Measurements from ENCODE around the gene SPATA31E1.

The SPATA31E1 gene

DNA sequence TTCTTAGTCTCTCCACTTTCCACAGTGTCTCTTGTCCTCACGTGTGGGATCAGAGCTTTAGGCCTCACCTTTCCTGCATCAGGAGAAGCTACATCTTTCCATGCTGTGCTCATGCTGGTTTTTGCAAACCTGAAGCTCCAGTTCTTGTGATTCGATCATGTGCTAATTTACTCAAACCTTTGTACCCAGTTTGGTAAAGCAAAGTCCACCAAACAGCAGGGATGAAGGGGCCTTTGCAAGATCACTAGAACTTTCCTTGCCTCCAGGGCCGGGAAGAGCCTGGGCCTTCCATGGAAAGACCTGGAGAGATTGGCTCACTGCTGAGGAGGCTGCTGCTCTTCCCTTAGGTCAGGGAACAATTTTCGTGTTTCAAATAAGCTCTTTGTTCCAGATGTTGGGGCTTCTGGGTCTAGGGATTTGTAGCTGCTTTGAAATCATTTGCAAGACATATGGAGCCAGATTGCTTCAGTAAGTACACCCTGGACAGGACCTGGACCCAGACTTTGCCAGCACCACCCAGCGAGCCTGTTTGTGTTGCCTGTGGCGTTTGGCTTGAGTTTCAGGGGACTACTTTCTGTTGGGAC is 18.7 kb upstream of the SPATA31E1 start:
- no peak for FAIRE-seq

GRCh38 chr9:87864915-87865314 is 17.8 kb upstream of the SPATA31E1 start:
- FAIRE-seq = no peak

DNA sequence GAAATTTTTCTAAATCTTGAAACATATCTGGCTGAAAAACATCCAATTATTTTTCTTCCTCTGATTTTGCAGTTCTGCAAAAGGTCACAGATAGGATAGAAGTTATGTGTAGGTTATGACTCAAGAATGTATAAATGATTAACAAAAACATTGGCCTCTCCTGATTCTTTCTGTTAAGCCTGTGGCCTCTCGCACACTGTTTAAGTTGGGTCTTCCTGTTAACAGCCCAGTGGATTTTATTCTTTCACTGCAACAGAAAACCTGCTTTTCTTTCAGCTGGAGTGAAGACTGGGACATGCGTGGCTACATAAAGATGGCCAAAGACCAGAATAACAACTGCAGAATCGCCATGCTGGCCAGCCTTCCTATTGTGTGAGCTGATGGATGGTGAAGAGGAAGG is 17.1 kb upstream of the SPATA31E1 start:
- no peak for FAIRE-seq

DNA sequence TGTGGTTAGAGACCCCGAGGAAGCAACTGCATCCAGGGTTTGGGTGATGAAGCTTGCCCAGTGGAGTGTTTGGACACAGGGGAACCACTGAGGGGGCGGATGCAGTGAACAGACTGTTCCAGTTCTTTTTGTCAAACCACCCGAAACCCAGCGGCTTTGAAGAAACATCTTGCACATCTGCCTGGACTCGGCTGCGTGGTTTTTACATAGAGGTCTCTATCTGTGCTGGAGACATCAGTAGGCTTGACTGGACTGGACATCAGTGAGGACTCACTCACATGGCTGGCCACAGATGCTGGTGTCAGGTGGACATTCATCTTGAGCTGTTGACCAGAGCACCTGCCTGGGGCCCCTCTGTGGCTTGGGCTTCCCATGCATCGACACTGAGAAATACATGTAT is 15.3 kb upstream of the SPATA31E1 start:
- no peak for FAIRE-seq

DNA sequence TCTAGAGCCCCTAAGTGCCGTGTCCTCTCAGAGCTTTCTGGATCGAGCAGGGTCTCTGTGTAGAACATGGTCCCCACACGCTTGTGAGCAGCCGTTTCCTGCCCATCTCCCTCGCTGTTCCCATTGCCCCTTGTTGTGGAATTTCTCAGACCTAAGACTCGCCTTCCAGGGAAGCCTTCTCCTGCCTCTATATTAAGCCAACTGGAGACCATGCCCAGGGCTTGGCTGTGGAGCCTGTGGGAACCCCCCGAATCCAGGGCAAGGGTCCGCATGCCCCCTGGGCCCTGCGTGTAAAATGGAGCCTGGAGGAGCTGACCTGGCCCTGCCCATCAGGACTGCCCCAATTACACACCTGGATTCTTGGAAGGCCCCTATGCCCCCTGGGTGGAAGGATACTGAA is 14.5 kb upstream of the SPATA31E1 start:
- no peak for FAIRE-seq

DNA sequence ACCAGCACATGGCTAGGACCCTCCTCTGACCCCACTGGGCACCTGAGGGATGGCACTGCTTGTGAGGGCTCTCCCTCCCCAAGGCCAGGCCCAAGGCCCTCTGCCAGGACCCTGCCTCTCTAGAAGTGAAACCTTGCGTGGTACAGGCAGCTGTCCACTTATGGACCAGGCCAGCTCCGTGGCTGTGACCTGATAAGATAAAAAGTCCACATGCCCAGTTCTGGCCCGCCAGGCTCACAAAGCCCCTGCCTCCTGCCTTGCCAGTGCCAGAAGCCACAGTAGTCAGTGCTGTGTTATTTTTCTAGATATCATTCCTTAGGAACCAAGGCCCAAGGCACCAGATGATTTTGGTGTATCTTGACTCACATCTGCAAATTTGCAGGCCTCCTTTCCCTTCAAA is 14.0 kb upstream of the SPATA31E1 start:
- FAIRE-seq = no peak

DNA sequence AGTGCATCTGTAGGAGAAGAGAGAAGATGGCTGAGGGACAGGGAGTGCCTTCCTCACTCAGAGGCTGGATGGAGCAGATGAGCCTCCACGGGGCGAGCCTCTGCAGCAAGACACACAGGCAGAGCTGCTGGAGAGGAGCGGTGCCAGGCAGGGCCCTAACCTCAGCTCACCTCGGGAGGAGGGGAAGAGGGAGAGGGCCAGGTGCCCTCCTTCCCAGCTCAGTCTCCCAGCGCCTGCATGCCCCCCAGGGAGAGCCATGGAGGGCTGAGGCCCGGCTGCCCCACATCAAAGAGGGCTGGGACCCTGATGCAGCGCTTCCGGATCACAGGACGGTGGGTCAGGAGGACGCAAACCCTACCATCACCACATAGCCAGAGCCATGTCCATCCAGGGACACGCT is 13.6 kb upstream of the SPATA31E1 start:
- no peak for FAIRE-seq

GRCh38 chr9:87871425-87872078 is 11.1 kb upstream of the SPATA31E1 start:
- FAIRE-seq = no peak

DNA sequence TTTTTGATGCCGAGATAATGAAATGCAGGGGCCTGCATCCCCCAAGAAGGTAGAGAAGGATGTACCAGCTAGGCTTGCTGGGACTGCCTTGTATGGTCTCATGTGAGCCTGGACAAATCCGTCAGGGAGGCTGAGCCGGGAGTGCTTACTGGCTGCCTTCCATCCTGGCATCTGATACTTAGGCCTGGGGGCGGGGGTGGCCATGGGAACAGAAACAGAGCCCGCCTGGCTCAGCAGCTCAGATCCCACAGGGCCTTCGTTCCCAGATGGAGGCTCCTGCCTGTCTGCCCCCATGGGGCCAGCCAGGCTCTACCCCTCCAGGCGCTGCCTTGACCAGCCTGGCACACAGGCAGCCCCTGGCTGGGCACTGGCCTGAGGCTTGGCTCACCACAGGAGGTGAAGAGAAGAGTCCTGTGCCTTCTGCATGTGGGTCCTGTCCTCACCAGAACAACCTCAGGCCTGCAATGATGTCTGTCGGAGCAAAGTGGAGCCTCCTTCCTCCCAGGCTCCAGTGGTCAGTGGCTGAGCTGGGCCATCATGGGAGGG is 10.5 kb upstream of the SPATA31E1 start:
- FAIRE-seq = no peak

GRCh38 chr9:87873607-87874303 is 8.9 kb upstream of the SPATA31E1 start:
- no peak for FAIRE-seq

GRCh38 chr9:87874304-87874623 is 8.4 kb upstream of the SPATA31E1 start:
- FAIRE-seq = no peak

DNA sequence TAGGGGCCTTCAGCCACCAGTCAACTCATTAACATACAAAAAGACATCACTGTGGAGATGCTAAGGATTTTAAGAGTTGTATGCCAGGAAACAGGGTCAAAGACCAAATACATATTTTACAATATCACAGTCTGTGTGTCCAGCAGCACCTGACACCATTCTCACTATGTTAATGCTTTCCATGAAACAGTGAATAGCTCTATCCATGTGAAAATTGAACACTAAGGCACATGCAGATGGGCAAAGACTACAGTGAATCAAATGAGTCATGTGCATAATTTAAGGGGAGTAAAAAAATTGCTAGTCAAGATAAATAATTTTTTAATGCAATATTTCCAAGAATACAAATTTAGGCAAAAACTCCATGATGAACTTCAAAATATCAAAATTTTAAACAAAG is 7.6 kb upstream of the SPATA31E1 start:
- no peak for FAIRE-seq

DNA sequence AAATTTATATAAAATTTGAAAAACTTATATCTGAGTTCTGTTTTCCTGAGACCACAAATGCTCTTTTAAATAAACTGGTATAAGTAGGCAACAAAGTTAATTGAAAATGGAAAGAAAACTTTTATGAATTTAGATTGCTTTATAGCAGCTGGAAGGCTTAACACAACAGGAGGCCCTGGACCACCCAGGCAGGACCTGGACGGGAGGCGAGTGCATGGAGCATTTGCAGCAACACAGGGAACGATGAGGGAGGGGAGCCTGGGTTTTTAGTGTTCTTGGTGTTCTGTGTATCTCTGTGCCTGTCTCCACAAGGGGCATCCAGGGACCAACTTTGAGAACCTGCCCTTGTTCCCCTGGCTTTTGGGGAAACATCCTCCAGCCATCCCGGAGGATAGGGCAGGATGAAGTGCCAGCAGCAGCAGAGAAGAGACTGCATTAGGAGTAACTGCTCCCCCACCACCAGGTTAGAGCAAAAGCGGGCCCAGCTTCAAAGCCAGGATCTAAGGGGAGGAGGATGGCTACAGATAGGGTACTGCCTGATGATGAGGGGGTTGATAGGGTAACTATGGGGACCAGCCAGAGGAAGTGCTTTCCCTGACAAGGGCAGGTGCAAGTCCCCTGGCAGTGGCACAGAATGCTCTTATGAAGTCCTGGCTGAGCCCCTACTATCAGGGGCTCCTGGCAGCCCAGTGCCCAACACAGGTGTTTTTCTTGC is 6.7 kb upstream of the SPATA31E1 start:
- no peak for FAIRE-seq

GRCh38 chr9:87876708-87877107 is 6.0 kb upstream of the SPATA31E1 start:
- no peak for FAIRE-seq

GRCh38 chr9:87878989-87879511 is 3.6 kb upstream of the SPATA31E1 start:
- FAIRE-seq = no peak

GRCh38 chr9:87880116-87880515 is 2.6 kb upstream of the SPATA31E1 start:
- FAIRE-seq = no peak

DNA sequence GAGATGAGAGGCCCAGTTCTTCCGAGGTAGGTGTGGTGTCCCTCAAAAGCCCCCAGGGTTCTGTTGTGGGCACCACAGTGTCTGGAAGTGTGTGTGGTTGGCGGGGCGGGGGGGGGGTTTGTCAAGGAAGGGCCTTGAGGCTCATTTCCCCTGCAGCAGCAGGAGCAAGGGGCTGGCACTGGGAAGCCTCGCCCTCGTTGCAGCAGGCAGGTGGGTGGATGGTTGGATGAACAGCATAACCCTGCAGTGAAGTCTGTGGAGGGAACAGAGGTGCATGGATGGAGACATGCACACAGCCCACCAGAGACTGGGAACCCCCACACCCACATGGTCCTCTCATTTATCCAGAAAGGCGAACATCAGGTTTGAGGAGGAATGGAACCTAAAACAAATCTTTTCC is 2.0 kb upstream of the SPATA31E1 start:
- no peak for FAIRE-seq

- FAIRE-seq = no peak
Measured at GRCh38 chr9:87883274-87883673, 597 bp downstream of the SPATA31E1 start.

GRCh38 chr9:87883990-87884389 is 1.3 kb downstream of the SPATA31E1 start:
- no peak for FAIRE-seq

DNA sequence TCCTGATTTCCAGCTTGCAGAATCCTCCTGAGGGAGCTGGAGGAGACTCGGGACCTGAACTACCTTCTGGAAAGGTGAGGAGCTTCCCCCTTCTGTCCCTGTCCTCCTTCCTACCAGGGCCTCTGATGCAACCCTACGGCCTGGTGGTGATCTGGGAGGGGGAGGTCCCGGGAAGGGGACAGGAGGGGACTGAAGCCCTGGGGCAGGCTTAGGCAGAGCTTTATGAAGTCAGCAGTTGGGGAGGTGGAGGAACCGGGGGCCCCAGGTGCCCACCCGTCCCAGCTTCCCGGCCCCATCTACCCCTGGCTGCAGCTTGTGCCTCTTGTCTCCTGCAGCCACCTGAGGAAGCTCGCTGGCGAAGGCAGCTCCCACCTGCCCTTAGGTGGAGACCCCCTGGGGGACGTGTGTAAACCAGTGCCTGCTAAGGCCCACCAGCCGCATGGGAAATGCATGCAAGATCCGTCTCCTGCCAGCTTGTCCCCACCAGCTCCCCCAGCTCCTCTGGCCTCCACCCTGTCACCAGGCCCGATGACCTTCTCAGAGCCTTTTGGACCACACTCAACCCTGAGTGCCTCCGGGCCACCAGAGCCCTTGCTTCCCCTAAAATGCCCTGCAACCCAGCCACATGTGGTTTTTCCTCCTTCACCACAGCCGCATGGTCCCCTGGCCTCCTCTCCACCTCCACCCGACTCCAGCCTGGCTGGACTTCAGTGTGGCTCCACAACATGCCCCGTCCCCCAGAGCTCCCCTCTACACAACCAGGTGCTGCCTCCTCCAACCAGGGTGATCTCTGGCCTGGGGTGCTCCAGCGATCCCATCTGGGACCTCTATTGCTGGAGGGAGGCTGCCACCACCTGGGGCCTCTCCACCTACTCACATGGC is 2.1 kb downstream of the SPATA31E1 start:
- no peak for FAIRE-seq

- FAIRE-seq = no peak
Measured at GRCh38 chr9:87885484-87886189, 3.0 kb downstream of the SPATA31E1 start.
